HG03064 (cell line): Measurements from ENCODE around the gene CHTF8.

Source experiments
- ATAC-seq: cut with Tn5 transposase; IDR thresholded peaks from one replicate; pipeline ENCODE4 v1.9.1; 2021; ENCODE audit warnings: low read depth; ENCODE audit not compliant: unreplicated experiment

Gene CHTF8

GRCh38 chr16:69089091-69089910, 43.1 kb downstream of the CHTF8 start:
- no peak for ATAC-seq

GRCh38 chr16:69088684-69089083, 43.7 kb downstream of the CHTF8 start:
- ATAC-seq: no peak

GRCh38 chr16:69087161-69087581, 45.2 kb downstream of the CHTF8 start:
- no peak for ATAC-seq

- ATAC-seq: no peak
Observed at GRCh38 chr16:69085032-69085695, 47.2 kb downstream of the CHTF8 start.

GRCh38 chr16:69084289-69084688, 48.1 kb downstream of the CHTF8 start:
- ATAC-seq: no peak

GRCh38 chr16:69083306-69083941, 49.0 kb downstream of the CHTF8 start:
- ATAC-seq: no peak

GRCh38 chr16:69079697-69080096, 52.7 kb downstream of the CHTF8 start:
- ATAC-seq: no peak

GRCh38 chr16:69078073-69078472, 54.3 kb downstream of the CHTF8 start:
- no peak for ATAC-seq

- no peak for ATAC-seq
Observed at GRCh38 chr16:69077251-69077650, 55.1 kb downstream of the CHTF8 start.

- no peak for ATAC-seq
Observed at GRCh38 chr16:69073181-69073702, 59.1 kb downstream of the CHTF8 start.

GRCh38 chr16:69072640-69072974, 59.8 kb downstream of the CHTF8 start:
- no peak for ATAC-seq

GRCh38 chr16:69071036-69071435, 61.4 kb downstream of the CHTF8 start:
- ATAC-seq: no peak

- ATAC-seq: no peak
Observed at GRCh38 chr16:69069504-69069903, 62.9 kb downstream of the CHTF8 start.
